Nephron (organoid): ENCODE measurements around the gene ATG14.
"Not testable (repeated sequence)": the region's sequence is repeated elsewhere in the genome, so short reads cannot be mapped to it uniquely, and the experiment has no call there.

ENCODE experiments used
- H3K27ac Mint-ChIP-seq, 3 experiments: 2 replicates each; pipeline ENCODE4 v1.8.0; 2020; ENCODE audit warnings: mixed read lengths in 3 of 3, mild to moderate bottlenecking in 2 of 3, moderate library complexity in 1 of 3
- H3K27me3 Mint-ChIP-seq: 2 replicates; pipeline ENCODE4 v1.8.0; 2021; ENCODE audit warnings: low read depth, mild to moderate bottlenecking, moderate library complexity, mixed read lengths
- H3K36me3 Mint-ChIP-seq: 2 replicates; pipeline ENCODE4 v1.8.0; 2020; ENCODE audit warnings: low read depth, mixed read lengths
- H3K4me1 Mint-ChIP-seq: 2 replicates; pipeline ENCODE4 v1.8.0; 2020; ENCODE audit warnings: mixed read lengths
- H3K4me3 Mint-ChIP-seq, 3 experiments: 2 replicates each; pipeline ENCODE4 v1.8.0; 2020; ENCODE audit warnings: mild to moderate bottlenecking in 3 of 3, mixed read lengths in 3 of 3, moderate library complexity in 2 of 3
- H3K9me3 Mint-ChIP-seq: 2 replicates; pipeline ENCODE4 v1.8.0; 2020; ENCODE audit warnings: mixed read lengths
- TF ChIP-seq, protein P1 (sequence below), 3 experiments: fragments of 200-600 bp; sonication (generic); IDR thresholded peaks; one replicate each; pipeline ENCODE4 v1.5.0; 2021; ENCODE audit warnings: antibody characterized with exemption in 3 of 3; ENCODE audit not compliant: unreplicated experiment in 3 of 3

Gene ATG14

DNA sequence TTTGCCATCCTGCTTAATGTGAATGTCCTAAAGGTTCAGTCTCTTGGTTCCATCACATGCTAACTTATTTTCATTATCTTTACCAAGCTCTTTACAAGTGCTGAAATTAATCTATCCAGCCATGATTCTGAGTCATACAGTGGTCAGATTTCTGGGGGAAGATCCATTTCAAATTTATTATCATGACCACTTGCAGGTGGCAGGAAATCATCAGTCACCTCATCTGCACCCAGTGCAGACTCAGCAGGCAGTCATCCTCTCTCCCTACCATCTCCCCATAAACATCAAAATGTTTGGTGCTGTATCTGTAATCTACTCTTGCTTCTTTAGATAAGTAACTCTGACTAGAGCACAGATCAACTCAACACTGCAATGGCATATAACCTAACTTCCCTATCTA is 23.5 kb downstream of the ATG14 start:
- H3K36me3 Mint-ChIP-seq: peaks cover 53% of the 10 kb centered on the region
- no peaks in the 10 kb centered on the region for H3K9me3 Mint-ChIP-seq
- TF ChIP-seq, protein P1, sequence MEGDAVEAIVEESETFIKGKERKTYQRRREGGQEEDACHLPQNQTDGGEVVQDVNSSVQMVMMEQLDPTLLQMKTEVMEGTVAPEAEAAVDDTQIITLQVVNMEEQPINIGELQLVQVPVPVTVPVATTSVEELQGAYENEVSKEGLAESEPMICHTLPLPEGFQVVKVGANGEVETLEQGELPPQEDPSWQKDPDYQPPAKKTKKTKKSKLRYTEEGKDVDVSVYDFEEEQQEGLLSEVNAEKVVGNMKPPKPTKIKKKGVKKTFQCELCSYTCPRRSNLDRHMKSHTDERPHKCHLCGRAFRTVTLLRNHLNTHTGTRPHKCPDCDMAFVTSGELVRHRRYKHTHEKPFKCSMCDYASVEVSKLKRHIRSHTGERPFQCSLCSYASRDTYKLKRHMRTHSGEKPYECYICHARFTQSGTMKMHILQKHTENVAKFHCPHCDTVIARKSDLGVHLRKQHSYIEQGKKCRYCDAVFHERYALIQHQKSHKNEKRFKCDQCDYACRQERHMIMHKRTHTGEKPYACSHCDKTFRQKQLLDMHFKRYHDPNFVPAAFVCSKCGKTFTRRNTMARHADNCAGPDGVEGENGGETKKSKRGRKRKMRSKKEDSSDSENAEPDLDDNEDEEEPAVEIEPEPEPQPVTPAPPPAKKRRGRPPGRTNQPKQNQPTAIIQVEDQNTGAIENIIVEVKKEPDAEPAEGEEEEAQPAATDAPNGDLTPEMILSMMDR (IDR thresholded peaks at IDR 0.05; ENCODE audit: unreplicated experiment in 3 of 3): no peak
- no peak overlapping the region for H3K27ac Mint-ChIP-seq
- H3K4me3 Mint-ChIP-seq: no peak overlapping the region
- H3K27me3 Mint-ChIP-seq: no peaks in the 10 kb centered on the region
- H3K4me1 Mint-ChIP-seq: no peaks in the 10 kb centered on the region

DNA sequence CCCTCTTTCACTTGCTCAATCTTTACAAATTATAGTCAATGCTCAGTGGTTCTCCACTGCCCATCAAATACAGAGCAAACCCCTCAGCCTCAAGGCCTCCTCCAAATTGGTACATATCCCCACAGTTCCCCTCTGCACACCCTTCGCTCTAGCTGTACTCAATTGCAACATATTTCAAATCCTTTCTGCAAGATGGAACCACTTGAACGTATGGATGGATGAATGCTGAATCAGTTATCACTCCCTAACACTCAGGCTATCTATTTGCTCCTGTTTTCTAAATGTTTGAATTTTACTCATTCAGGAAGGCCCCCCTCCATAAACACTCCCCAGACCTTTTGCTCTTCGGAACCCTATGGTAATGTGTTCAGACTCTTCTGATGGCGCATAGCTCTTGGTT is 24.5 kb downstream of the ATG14 start:
- Mint-ChIP-seq H3K36me3 (peaks cover 53% of the 10 kb centered on the region), H3K4me3 (no peak overlapping the region), H3K27ac (no peak overlapping the region), H3K4me1 (no peaks in the 10 kb centered on the region), H3K27me3 (no peaks in the 10 kb centered on the region), H3K9me3 (no peaks in the 10 kb centered on the region)
- TF ChIP-seq, protein P1 (IDR thresholded peaks at IDR 0.05; ENCODE audit: unreplicated experiment in 3 of 3): no peak

DNA sequence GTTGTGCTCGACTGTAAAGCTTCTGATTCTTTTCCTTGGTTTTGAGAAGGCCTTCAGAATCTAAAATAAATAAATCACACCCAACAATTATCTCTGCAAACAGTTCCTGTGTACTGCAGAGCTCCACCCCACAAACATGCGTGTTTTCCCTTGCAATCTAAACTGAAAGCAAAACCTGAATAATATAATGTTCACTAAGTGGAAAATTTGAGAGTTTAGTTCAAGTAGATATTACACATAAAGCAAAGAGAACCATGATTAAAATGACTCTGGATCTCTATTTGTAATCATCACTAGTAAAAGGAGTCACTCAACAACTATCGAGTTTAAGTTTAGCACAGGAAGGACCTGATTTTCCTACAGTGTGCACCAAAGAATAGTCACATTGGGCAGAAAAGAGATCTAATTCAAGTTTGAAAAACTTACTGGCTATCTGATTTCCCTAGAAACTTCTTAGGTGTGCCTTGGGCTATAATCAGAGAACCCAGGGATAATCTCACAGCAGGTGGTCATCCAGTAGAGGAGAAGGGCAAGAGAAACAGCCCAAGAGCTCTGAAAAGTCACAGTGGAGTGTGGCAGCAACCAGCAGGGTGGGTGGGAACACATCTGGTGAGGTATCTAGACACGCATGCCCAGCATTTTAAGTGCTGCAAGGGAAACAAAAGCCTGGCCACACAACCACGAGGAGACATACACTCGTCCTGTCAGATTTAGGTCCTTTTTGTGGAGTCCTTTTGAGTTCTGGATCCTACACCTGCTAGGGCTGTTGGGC is 25.4 kb downstream of the ATG14 start:
- Mint-ChIP-seq H3K36me3 (peaks cover 57% of the 10 kb centered on the region), H3K9me3 (no peaks in the 10 kb centered on the region), H3K27me3 (no peaks in the 10 kb centered on the region), H3K4me3 (no peak overlapping the region), H3K4me1 (no peaks in the 10 kb centered on the region), H3K27ac (no peak overlapping the region)
- TF ChIP-seq, protein P1 (IDR thresholded peaks at IDR 0.05; ENCODE audit: unreplicated experiment in 3 of 3): no peak

DNA sequence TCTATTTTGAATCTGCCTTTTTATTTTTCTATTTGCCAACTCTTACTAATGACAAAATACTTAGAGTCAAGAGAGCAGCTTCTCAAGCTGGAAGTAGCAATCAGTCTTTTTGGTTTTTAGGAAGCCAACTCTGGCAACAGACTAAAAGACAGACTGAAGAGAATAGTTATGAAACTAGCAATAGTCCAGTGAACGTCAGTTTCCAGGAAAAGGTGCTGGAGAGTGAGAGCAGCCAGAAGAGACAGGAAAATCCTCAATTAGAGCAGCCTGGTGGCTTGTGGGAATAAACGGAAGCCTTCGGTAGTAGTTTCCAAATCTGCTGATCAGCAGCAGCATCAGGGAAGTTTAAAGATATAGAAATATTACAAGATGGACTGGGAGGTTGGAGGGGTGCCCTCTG is 27.1 kb downstream of the ATG14 start:
- Mint-ChIP-seq H3K27me3 (no peaks in the 10 kb centered on the region), H3K36me3 (peaks cover 57% of the 10 kb centered on the region), H3K4me3 (no peak overlapping the region), H3K27ac (no peak overlapping the region), H3K9me3 (no peaks in the 10 kb centered on the region), H3K4me1 (no peaks in the 10 kb centered on the region)
- TF ChIP-seq, protein P1 (IDR thresholded peaks at IDR 0.05; ENCODE audit: unreplicated experiment in 3 of 3): no peak

DNA sequence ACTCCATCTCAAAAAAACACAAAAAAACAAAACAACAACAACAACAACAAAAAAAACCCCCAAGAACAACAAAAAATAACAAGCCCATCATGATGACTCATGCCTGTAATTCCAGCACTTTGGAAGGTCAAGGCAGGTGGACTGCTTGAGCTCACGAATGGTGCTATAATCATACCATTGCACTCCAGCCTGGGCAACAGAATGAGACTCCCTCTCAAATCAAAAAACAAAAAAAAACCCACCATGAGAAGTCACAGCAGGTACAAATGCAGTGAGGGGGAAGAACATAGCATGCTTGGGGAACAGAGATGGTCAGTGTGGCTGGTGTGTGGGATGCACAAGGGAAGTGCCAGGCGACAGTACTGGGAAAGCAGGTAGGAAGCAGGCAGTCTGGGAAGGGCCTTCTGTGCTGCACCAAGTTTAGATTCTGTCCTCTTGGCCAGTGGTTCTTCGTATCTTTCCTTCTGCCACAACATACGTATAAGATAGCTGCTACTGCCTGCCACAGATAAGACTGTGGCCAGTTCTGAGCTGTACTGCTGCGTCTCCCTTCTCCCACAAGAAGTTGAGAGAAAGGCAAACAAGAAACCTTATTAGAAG is 28.0 kb downstream of the ATG14 start:
- TF ChIP-seq, protein P1 (IDR thresholded peaks at IDR 0.05; ENCODE audit: unreplicated experiment in 3 of 3): no peak
- Mint-ChIP-seq H3K4me1 (no peaks in the 10 kb centered on the region), H3K27ac (no peak overlapping the region), H3K36me3 (peaks cover 48% of the 10 kb centered on the region), H3K4me3 (no peak overlapping the region), H3K9me3 (no peaks in the 10 kb centered on the region), H3K27me3 (no peaks in the 10 kb centered on the region)

DNA sequence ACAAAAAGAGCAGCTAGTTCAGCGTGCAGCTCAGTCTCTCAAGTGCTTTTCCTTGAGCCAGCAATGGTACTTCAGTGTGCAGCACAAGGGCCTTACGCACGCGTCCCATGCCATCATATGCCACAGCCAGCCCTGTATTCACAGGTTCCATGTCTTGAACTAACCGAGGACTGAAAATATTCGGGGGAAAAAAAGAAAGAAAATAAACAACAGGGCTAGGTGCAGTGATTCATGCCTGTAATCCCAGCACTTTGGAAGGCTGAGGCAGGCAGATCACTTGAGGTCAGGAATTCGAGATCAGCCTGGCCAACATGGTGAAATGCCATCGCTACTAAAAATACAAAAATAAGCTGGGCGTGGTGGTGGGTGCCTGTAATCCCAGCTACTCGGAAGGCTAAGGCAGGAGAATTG is 28.6 kb downstream of the ATG14 start:
- H3K4me3 Mint-ChIP-seq, H3K27me3 Mint-ChIP-seq, H3K4me1 Mint-ChIP-seq, H3K27ac Mint-ChIP-seq, H3K9me3 Mint-ChIP-seq: not testable (repeated sequence)
- H3K36me3 Mint-ChIP-seq: peaks cover 44% of the 10 kb centered on the region
